GM10248 (cell line): ENCODE data around the gene TLE5.

Experiments used
- CTCF ChIA-PET: fragments of 300-600 bp; sonication (Branson Sonifier 250); formaldehyde crosslinking; extraction: SDS; loops from one replicate; lab custom pipeline; 2021; ENCODE audit warnings: antibody characterized with exemption; lab: Yijun Ruan, JAX
- POLR2A ChIA-PET: fragments of 350-650 bp; sonication (Branson Sonifier 250); formaldehyde crosslinking; extraction: SDS; loops from one replicate; lab custom pipeline; 2020; ENCODE audit warnings: antibody characterized with exemption; lab: Yijun Ruan, JAX
- DNase-seq: peaks from one replicate; pipeline ENCODE4 v3.0.0; 2012; ENCODE audit errors: extremely low spot score
- TF ChIP-seq, protein P1 (sequence below): IDR thresholded peaks from 2 replicates; pipeline ENCODE4 v1.5.1; 2012; ENCODE audit warnings: mild to moderate bottlenecking, low read depth; ENCODE audit errors: extremely low read depth, missing control alignments, control extremely low read depth

Gene TLE5

GRCh38 chr19:3031607-3031867 lies 30.8 kb downstream of the TLE5 start:
- POLR2A ChIA-PET: no interaction called here
- TF ChIP-seq, protein P1, sequence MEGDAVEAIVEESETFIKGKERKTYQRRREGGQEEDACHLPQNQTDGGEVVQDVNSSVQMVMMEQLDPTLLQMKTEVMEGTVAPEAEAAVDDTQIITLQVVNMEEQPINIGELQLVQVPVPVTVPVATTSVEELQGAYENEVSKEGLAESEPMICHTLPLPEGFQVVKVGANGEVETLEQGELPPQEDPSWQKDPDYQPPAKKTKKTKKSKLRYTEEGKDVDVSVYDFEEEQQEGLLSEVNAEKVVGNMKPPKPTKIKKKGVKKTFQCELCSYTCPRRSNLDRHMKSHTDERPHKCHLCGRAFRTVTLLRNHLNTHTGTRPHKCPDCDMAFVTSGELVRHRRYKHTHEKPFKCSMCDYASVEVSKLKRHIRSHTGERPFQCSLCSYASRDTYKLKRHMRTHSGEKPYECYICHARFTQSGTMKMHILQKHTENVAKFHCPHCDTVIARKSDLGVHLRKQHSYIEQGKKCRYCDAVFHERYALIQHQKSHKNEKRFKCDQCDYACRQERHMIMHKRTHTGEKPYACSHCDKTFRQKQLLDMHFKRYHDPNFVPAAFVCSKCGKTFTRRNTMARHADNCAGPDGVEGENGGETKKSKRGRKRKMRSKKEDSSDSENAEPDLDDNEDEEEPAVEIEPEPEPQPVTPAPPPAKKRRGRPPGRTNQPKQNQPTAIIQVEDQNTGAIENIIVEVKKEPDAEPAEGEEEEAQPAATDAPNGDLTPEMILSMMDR: no peak
- no peak for DNase-seq
- CTCF ChIA-PET: interaction anchor here (1.3 to 1.7 kb wide), 2 partner anchors 44 to 72 kb away, joined by 4 to 5 read pairs; no protein-coding TSS in a partner anchor

DNA sequence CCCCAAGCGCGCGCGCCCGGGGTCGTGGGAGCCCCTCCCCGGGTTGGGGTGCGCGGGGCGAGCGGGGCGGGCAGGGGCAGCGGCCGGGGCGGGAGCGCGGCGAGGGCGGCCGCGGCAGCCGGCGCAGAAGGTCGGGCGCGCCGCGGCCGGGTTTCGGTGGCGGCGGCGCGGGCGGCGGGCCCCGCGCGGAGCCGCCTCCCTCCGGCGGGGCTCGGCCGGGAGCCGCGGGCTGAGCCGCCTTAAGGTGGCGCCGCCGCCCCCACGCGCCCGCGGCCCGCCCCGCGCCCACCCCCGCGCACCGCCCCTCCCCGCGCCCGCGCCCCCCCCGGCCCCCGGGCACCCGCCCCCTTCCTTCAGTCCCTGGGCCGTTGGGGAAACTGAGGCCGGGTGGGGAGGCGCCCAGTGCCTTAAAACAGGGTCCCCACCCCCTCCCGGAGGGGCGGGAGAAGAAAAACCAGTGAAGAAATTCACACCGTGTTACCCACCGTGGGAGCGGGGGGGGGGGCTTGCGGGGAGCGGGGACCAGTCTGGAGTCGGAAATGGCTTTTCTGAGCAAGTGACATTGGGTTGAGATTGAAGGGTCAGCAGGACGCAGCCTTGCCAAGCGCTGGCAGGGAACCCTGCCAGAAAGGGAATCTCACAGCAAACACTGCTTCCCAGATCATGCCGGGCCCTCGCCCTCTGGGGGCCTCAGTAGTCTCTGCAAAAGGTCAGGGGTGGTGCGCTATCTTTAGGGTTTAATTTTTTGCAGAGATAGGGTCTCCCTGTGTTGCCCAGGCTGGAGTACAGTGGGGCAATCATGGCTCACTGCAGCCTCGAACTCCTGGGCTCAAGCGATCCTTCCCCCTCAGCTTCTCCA lies 33.0 kb downstream of the TLE5 start, which contains the start of gene TLE2:
Gene TLE2, minus strand, starts transcription at position 216 of the 859 bp plus-strand sequence. CDS start 376 bp downstream, outside the sequence.
- DNase-seq: peak; percentile 61
- TF ChIP-seq, protein P1: no peak
- ChIA-PET CTCF (interaction anchor here (1.1 kb wide), 1 partner anchor 142 kb away, joined by 3 read pairs; no protein-coding TSS in a partner anchor), POLR2A (no interaction called here)

DNA sequence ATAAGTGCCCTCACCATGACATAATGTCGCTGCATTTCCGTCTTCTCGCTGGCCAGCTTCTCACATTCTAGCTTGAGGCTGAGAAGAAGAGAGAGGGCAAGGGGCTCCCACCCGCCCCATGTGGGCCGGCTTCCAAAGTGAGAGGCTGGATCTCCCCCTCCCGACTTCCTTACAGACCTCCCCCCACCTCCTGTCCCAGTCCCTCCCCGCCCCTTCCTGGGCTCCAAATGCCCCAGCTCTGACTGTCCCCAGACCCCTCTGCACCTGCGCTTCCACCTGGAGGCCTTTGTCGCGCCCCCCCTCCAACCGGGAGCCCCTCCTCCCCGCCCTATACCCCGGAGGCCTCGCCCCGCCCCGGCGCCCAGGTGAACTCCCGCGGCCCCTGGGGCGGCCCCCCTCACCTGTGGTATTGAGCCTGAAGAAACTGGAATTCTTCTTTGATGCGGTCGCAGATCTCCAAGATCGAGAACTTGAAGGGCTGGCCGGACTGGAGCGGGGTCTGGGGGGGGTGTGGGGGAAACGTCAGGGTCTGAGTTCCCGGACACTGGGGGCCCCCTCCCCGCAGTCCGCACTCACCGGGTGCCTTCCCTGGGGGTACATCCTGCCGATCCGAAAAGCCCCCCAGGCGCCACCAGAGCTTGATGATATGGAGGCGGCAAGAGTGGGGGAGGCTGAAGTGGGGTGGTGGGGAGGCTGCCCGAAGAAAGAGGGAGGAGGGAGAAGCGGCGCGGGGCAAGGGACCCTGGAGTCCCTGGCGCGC lies 33.8 kb downstream of the TLE5 start:
- TF ChIP-seq, protein P1: no peak
- CTCF ChIA-PET: interaction anchor here (1.1 to 1.7 kb wide), 2 partner anchors 79 to 141 kb away, joined by 3 read pairs; no protein-coding TSS in a partner anchor
- POLR2A ChIA-PET: no interaction called here
- DNase-seq: no peak

DNA sequence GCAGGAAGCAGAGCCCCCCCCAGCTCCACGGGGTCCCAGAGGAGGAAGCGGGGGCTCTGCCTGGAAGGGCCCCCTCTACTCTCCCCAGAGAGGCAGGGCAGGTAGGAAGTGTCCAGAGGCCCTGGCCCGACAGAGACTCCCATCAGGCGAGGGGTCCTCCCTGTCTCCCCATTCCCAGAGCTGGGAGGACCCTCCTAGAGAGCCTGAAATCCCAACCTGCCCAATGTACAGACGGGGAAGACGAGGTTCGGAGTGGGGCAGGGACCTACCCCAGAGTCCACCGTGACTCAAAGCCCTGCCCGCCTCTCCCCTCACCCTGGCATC lies 34.4 kb downstream of the TLE5 start:
- CTCF ChIA-PET: interaction anchor here (1.2 to 1.7 kb wide), 2 partner anchors 76 to 80 kb away, joined by 3 to 4 read pairs; no protein-coding TSS in a partner anchor
- no peak for DNase-seq
- POLR2A ChIA-PET: no interaction called here
- TF ChIP-seq, protein P1: no peak

DNA sequence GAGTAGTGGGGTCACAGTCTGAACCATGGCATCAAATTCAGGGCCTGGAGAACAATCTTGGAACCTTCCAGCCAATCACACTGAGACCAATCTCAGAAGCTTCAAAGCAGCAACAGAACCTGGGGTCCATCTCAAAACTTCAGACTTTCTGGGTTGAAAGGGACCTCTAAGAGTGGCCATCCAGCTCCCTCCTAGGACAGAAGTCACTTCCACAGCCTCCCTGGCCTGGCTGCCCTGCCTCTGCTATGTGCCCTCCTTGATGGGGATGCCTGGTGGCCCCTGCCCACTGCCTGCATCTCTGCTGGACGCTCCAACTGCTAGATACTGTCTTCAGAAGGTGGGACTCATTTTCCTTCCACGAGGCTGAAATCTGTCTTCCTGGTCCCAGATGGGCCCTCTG lies 35.0 kb downstream of the TLE5 start:
- ChIA-PET CTCF (interaction anchor here (1.2 to 1.7 kb wide), 2 partner anchors 76 to 81 kb away, joined by 3 to 4 read pairs; no protein-coding TSS in a partner anchor), POLR2A (no interaction called here)
- TF ChIP-seq, protein P1: no peak
- no peak for DNase-seq

DNA sequence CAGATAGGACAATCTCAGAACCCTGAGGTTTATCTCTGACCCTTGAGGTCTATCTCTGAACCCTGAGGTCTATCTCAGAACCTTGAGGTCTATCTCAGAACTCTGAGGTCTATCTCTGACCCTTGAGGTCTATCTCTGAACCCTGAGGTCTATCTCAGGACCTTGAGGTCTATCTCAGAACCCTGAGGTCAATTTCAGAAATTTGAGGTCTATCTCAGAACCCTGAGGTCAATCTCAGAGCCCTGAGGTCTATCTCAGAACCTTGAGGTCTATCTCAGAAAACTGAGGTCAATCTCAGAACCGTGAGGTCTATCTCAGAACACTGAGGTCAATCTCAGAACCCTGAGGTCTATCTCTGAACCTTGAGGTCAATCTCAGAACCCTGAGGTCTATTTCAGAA lies 35.5 kb downstream of the TLE5 start:
- ChIA-PET CTCF (interaction anchor here (1.2 kb wide), 1 partner anchor 77 kb away, joined by 4 read pairs; no protein-coding TSS in a partner anchor), POLR2A (no interaction called here)
- DNase-seq: no peak
- TF ChIP-seq, protein P1: no peak
